HL-60/S4 treated with retinoic acid at 250 ng/mL for 4 days and 3 days (cell line): ENCODE data around the gene ZMIZ1.
"Not testable (repeated sequence)": the region's sequence is repeated elsewhere in the genome, so short reads cannot be mapped to it uniquely, and the experiment has no call there.

Experiments used
- in situ Hi-C: fragments of 300-500 bp; cut with MboI; formaldehyde crosslinking; loops from 2 replicates; pipeline ENCODE4 v1.7.0; 2022; ENCODE audit warnings: low sequenced_read_pairs

Gene ZMIZ1

GRCh38 chr10:79029478-79030390 lies 39.0 kb upstream of the ZMIZ1 start:
- in situ Hi-C loops, result no loop called here

GRCh38 chr10:79030705-79031104 lies 38.1 kb upstream of the ZMIZ1 start:
- in situ Hi-C loops, result no loop called here

GRCh38 chr10:79031723-79032122 lies 37.0 kb upstream of the ZMIZ1 start:
- in situ Hi-C loops, result no loop called here

GRCh38 chr10:79034271-79034876 lies 34.4 kb upstream of the ZMIZ1 start:
- in situ Hi-C loops, result no loop called here

- in situ Hi-C loops, result not testable (repeated sequence)
Measured at GRCh38 chr10:79036416-79036815, 32.4 kb upstream of the ZMIZ1 start.

- in situ Hi-C loops, result no loop called here
Measured at GRCh38 chr10:79038104-79038840, 30.5 kb upstream of the ZMIZ1 start.

- in situ Hi-C loops, result no loop called here
Measured at GRCh38 chr10:79038841-79039201, 29.9 kb upstream of the ZMIZ1 start.

- in situ Hi-C loops, result no loop called here
Measured at GRCh38 chr10:79042639-79043411, 25.9 kb upstream of the ZMIZ1 start.

GRCh38 chr10:79044036-79044632 lies 24.6 kb upstream of the ZMIZ1 start:
- in situ Hi-C loops, result no loop called here

- in situ Hi-C loops, result no loop called here
Measured at GRCh38 chr10:79044846-79045245, 23.9 kb upstream of the ZMIZ1 start.

GRCh38 chr10:79045566-79046175 lies 23.1 kb upstream of the ZMIZ1 start:
- in situ Hi-C loops, result no loop called here

- in situ Hi-C loops, result no loop called here
Measured at GRCh38 chr10:79046326-79046725, 22.4 kb upstream of the ZMIZ1 start.

- in situ Hi-C loops, result no loop called here
Measured at GRCh38 chr10:79046741-79047583, 21.8 kb upstream of the ZMIZ1 start.

- in situ Hi-C loops, result no loop called here
Measured at GRCh38 chr10:79047584-79047874, 21.2 kb upstream of the ZMIZ1 start.

- in situ Hi-C loops, result no loop called here
Measured at GRCh38 chr10:79047875-79048638, 20.7 kb upstream of the ZMIZ1 start.

- in situ Hi-C loops, result no loop called here
Measured at GRCh38 chr10:79048639-79049550, 19.9 kb upstream of the ZMIZ1 start.
